Thyroid gland (tissue), 4 donors: ENCODE data around the gene SEPTIN10.
A peak's percentile ranks its signal among the peaks of the same experiment; 100 is the strongest.

Experiments used
- CTCF ChIP-seq, 6 experiments: fragments of 200-600 bp in 3 of 6; fragments of 450-650 bp in 3 of 6; sonication (generic) in 3 of 6; IDR thresholded peaks; one replicate each; pipeline ENCODE4 v1.5.1; 2016 to 2019; ENCODE audit warnings: antibody characterized with exemption in 6 of 6, mild to moderate bottlenecking in 2 of 6, inconsistent platforms in 1 of 6, moderate library complexity in 1 of 6
- POLR2A ChIP-seq, 2 donors: fragments of 450-650 bp; IDR thresholded peaks; one replicate each; pipeline ENCODE4 v1.6.1; 2017; ENCODE audit warnings: antibody characterized with exemption in 2 of 2, mild to moderate bottlenecking in 2 of 2, moderate library complexity in 1 of 2

- TF ChIP-seq CTCF (IDR thresholded peaks at IDR 0.05), result peak in 1 of 6 experiments; percentile 13
- TF ChIP-seq POLR2A (IDR thresholded peaks at IDR 0.05), result no peak
Observed at GRCh38 chr2:109611467-109612095, 2.2 kb downstream of the SEPTIN10 start.
